Measurements from ENCODE around the gene B4GALT7. TPM values are rescaled to one million over a fixed set of nuclear protein-coding genes. Genes with fewer than 3 reads are reported as not detected.
"Not testable (repeated sequence)": the region's sequence is repeated elsewhere in the genome, so short reads cannot be mapped to it uniquely, and the experiment has no call there.

The B4GALT7 gene
- polyA plus RNA-seq, 3 donors, result 19.6 to 29.5 (median 27.9) TPM

DNA sequence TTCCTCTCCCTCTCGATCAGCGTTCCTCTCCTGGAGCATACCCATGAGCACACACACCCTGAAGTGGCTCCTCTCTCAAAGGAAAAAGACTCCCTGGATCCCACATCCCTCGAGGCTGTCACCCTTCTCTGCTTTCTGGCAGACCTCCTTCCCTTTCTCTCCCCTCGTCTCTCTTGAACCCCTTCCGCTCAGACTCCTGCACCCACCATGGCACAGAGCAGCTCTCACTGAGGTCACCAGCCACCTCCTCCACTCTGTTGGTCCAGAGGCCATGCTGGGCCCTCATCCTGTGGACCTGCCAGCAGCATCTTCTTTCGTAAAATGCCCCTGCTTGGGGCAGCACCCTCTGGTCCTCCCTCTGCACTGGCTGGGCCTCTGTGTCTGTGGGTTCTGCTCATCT, 5.7 kb downstream of the B4GALT7 start:
- no peak for DNase-seq (ENCODE audit: extremely low read depth in 1 of 11, low read depth in 9 of 11, low spot score in 4 of 11)

- DNase-seq (ENCODE audit: extremely low read depth in 1 of 11, low read depth in 9 of 11, low spot score in 4 of 11), result no peak
Measured at GRCh38 chr5:177606071-177607051, 6.4 kb downstream of the B4GALT7 start.

- DNase-seq (ENCODE audit: extremely low read depth in 1 of 11, low read depth in 9 of 11, low spot score in 4 of 11), result no peak
Measured at GRCh38 chr5:177607115-177607451, 7.2 kb downstream of the B4GALT7 start.

- DNase-seq (ENCODE audit: extremely low read depth in 1 of 11, low read depth in 9 of 11, low spot score in 4 of 11), result peak in 10 of 11 donors; percentile 58 to 83 (median 70)
Measured at GRCh38 chr5:177607452-177608192, 7.7 kb downstream of the B4GALT7 start.

DNA sequence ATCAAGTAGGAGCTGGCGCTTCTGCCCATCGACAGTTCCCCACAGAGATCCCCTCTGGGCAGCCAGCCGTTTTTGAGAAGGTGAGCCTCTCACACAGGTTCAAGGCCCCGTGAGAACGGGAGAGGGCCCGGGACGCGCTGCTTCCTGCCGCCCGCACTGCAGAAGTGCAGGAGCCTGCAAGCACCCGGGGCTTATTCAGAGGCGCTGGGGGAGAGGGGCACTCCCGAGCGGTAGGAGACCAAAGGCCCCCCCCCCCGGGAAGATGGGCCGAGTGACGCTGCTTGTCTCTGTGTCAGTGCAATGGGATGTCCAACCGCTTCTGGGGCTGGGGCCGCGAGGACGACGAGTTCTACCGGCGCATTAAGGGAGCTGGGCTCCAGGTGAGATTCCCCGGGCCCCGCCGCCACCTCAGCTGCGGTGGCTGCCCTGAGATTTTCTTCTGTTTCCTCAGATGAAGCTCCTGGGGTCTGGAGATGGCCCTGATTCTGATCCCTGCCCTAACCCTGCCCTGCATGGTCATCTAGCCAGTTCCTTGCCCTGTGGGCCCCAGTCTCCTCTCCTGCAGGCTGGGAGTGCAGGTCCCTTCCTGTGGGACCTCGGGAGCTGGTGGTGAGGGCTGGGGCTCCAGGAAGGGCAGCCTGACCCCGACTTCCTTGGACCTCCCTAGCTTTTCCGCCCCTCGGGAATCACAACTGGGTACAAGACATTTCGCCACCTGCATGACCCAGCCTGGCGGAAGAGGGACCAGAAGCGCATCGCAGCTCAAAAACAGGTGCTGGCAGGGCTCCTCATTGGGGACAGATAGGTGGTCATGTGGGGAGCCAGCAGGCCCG, 8.5 kb downstream of the B4GALT7 start:
- DNase-seq (ENCODE audit: extremely low read depth in 1 of 11, low read depth in 9 of 11, low spot score in 4 of 11), result no peak

DNA sequence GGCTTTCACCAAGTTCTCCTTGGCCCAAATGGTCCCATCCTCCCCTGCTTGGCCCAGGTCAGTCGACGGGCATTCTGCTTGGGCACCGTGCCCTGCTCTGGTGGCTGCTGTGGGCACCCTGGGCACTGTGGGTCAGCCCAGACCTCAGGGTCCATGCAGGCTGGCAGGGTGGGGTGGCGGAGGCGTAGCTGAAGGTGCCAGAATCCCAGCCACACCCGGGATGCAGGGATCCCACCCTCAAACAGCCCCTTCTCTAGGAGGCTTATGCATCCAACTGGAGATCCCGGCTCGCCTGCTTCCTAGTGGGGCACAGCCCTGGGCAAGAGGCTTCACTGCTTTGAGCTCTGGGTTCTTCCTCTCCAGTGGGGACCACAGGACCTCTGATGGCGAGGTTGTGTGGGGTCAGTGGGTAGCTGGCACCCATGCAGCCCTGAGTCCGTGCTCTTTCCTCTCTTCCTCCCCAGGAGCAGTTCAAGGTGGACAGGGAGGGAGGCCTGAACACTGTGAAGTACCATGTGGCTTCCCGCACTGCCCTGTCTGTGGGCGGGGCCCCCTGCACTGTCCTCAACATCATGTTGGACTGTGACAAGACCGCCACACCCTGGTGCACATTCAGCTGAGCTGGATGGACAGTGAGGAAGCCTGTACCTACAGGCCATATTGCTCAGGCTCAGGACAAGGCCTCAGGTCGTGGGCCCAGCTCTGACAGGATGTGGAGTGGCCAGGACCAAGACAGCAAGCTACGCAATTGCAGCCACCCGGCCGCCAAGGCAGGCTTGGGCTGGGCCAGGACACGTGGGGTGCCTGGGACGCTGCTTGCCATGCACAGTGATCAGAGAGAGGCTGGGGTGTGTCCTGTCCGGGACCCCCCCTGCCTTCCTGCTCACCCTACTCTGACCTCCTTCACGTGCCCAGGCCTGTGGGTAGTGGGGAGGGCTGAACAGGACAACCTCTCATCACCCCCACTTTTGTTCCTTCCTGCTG, 9.4 kb downstream of the B4GALT7 start:
- no peak for DNase-seq (ENCODE audit: extremely low read depth in 1 of 11, low read depth in 9 of 11, low spot score in 4 of 11)

GRCh38 chr5:177610131-177610769, 10.3 kb downstream of the B4GALT7 start:
- no peak for DNase-seq (ENCODE audit: extremely low read depth in 1 of 11, low read depth in 9 of 11, low spot score in 4 of 11)

- DNase-seq (ENCODE audit: extremely low read depth in 1 of 11, low read depth in 9 of 11, low spot score in 4 of 11), result no peak
Measured at GRCh38 chr5:177610770-177611445, 11.0 kb downstream of the B4GALT7 start.

DNA sequence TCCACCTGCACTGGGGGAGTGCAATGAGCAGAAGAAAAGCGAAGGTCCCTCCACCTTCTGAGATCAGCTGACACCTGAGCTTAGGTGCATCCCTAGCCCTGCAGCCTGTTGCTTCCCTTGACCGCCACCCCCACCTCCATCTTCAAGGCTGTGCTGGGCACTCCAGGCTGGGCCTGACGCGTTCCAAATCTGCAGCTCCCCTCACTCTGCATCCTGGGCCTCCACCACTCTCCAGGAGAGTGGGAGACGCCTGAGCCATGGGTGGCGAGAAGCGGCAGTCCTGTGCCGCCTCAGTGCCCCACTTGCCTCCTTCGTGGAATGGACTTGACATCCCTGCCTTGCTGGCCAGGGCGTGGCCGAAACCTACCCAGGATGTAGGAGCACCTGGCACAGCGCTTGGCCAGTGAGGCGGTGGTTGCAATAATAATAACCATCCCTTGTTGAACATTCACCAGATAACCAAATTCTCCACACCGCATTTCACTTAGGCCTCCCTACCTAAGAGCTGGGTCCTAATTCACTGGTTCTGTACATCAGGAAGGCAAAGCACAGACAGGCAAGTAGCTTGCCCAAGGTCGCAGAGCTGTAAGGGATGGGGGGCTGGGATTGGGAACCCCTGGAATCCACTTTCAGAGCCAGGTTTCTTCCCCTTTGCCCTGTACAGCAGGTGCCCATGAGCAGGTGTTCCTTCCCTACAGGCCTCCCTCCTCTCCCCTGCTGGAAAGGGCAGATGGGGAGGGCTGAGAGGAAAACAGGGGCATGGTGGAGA, 11.7 kb downstream of the B4GALT7 start:
- DNase-seq (ENCODE audit: extremely low read depth in 1 of 11, low read depth in 9 of 11, low spot score in 4 of 11), result no peak

GRCh38 chr5:177612215-177612673, 12.3 kb downstream of the B4GALT7 start:
- no peak for DNase-seq (ENCODE audit: extremely low read depth in 1 of 11, low read depth in 9 of 11, low spot score in 4 of 11)

- DNase-seq (ENCODE audit: extremely low read depth in 1 of 11, low read depth in 9 of 11, low spot score in 4 of 11), result no peak
Measured at GRCh38 chr5:177620560-177620959, 20.6 kb downstream of the B4GALT7 start.

- DNase-seq (ENCODE audit: extremely low read depth in 1 of 11, low read depth in 9 of 11, low spot score in 4 of 11), result not testable (repeated sequence)
Measured at GRCh38 chr5:177624172-177624571, 24.2 kb downstream of the B4GALT7 start.

GRCh38 chr5:177630186-177630585, 30.3 kb downstream of the B4GALT7 start:
- not testable (repeated sequence) for DNase-seq (ENCODE audit: extremely low read depth in 1 of 11, low read depth in 9 of 11, low spot score in 4 of 11)

DNA sequence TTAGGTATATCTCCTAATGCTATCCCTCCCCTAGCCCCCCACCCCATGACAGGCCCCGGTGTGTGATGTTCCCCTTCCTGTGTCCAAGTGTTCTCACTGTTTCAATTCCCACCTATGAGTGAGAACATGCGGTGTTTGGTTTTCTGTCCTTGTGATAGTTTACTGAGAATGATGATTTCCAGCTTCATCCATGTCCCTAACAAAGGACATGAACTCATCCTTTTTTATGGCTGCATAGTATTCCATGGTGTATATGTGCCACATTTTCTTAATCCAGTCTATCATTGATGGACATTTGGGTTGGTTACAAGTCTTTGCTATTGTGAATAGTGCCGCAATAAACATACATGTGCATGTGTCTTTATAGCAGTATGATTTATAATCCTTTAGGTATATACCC, 35.0 kb downstream of the B4GALT7 start:
- DNase-seq (ENCODE audit: extremely low read depth in 1 of 11, low read depth in 9 of 11, low spot score in 4 of 11), result not testable (repeated sequence)

- not testable (repeated sequence) for DNase-seq (ENCODE audit: extremely low read depth in 1 of 11, low read depth in 9 of 11, low spot score in 4 of 11)
Measured at GRCh38 chr5:177645462-177645861, 45.5 kb downstream of the B4GALT7 start.

- DNase-seq (ENCODE audit: extremely low read depth in 1 of 11, low read depth in 9 of 11, low spot score in 4 of 11), result not testable (repeated sequence)
Measured at GRCh38 chr5:177651235-177651634, 51.3 kb downstream of the B4GALT7 start.
